ENCODE measurements around the gene ANGEL2. TPM values are rescaled to one million over a fixed set of nuclear protein-coding genes. Genes with fewer than 3 reads are reported as not detected.
A peak's percentile ranks its signal among the peaks of the same experiment; 100 is the strongest.

Gene ANGEL2
- total and polyA plus RNA-seq, 2 of the 13 experiments (the other 11 are each of a cell fraction or from before 2014, with no cell fraction given): 12.3 to 25.4 TPM

GRCh38 chr1:213051127-213051880, 35.6 kb upstream of the ANGEL2 start, which contains the start of gene RPS6KC1 (continued):
- TF ChIP-seq ZNF280D (CRISPR knock-in tag; IDR thresholded peaks at IDR 0.05) (no peak), E2F2 (CRISPR knock-in tag; IDR thresholded peaks at IDR 0.05; ENCODE audit: borderline replicate concordance) (no peak), KDM3A (CRISPR knock-in tag; IDR thresholded peaks at IDR 0.05; ENCODE audit: low read depth) (peak; percentile 60; the same call in 1 of the 2 replicates), PAXIP1 (CRISPR knock-in tag; conservative IDR thresholded peaks at IDR 0.05) (peak; percentile 32; the same call in 1 of the 2 replicates), RFX3 (CRISPR knock-in tag; IDR thresholded peaks at IDR 0.05) (no peak), GATAD2A (CRISPR knock-in tag; IDR thresholded peaks at IDR 0.05) (0 out of 2 replicates have a peak, but pooled peaks have one; percentile 4), ETV6 (CRISPR knock-in tag; conservative IDR thresholded peaks at IDR 0.05) (no peak), ZNF18 (CRISPR knock-in tag; IDR thresholded peaks at IDR 0.05; ENCODE audit: insufficient replicate concordance) (no peak), ZIK1 (CRISPR knock-in tag; IDR thresholded peaks at IDR 0.05; ENCODE audit: borderline replicate concordance, low read depth) (no peak), ARID4A (CRISPR knock-in tag; IDR thresholded peaks at IDR 0.05; ENCODE audit: borderline replicate concordance) (peak; percentile 94), HCFC1 (IDR thresholded peaks at IDR 0.05; ENCODE audit: low read depth, low read length) (peak; percentile 52; the same call in 1 of the 2 replicates), ZSCAN31 (CRISPR knock-in tag; IDR thresholded peaks at IDR 0.05; ENCODE audit: low read depth) (no peak), MLLT10 (CRISPR knock-in tag; IDR thresholded peaks at IDR 0.05) (no peak)

Data from HepG2 (cell line).